ENCODE results near the gene SESN2.

DNA sequence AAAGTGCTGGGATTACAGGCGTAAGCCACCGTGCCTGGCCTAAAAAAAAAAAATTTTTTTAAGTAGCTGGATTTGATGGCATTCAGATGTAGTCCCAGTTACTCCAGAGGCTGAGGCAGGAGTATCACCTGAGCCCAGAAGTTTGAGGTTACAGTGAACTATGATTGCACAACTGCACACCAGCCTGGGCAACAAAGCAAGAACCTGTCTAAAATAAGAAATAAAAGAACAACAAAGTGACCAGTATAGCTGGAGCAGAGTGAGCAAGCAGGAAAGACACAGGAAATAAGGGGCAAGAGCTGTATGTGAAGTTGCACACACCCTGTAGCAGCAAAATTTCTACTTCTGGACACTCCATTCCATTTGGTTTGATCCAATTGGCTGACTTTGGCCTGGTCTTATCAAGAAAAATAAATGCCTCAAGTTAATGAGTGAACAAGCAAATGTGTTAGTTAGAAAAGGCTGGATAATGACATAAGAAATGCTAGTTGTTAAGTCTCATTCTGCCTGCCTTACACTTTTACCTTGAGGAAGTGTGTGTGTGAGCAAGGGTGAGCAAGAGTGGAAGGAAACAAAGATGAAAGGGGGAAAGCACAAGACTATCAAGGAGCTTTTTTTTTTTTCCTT, 15.5 kb upstream of the SESN2 start:
- TF ChIP-seq L3MBTL2 (conservative IDR thresholded peaks at IDR 0.05) (no peak), SUZ12 (IDR thresholded peaks at IDR 0.05) (no peak), BHLHE40 (IDR thresholded peaks at IDR 0.05; ENCODE audit: borderline replicate concordance) (no peak), ZNF384 (IDR thresholded peaks at IDR 0.05) (no peak), SP1 (IDR thresholded peaks at IDR 0.05) (no peak)
